IPS-20b (cell line): Measurements from ENCODE around the gene SNAP47.

ENCODE experiments used
- H3K27ac ChIP-seq: one replicate; pipeline ENCODE4 v1.5.1; 2013; ENCODE audit warnings: low read length
- H3K27me3 ChIP-seq: 2 replicates; pipeline ENCODE4 v1.6.1; 2013; ENCODE audit warnings: mild to moderate bottlenecking, low read length, inconsistent platforms; ENCODE audit not compliant: insufficient read depth
- H3K36me3 ChIP-seq: 2 replicates; pipeline ENCODE4 v1.6.1; 2013; ENCODE audit warnings: low read depth, mild to moderate bottlenecking, inconsistent platforms, low read length, moderate library complexity; ENCODE audit not compliant: insufficient read depth
- H3K4me1 ChIP-seq: 2 replicates; pipeline ENCODE4 v1.6.1; 2013; ENCODE audit warnings: mild to moderate bottlenecking, control low read depth, inconsistent platforms, low read length, moderate library complexity; ENCODE audit not compliant: insufficient read depth
- H3K4me3 ChIP-seq: 2 replicates; pipeline ENCODE4 v1.5.1; 2013; ENCODE audit warnings: mild to moderate bottlenecking, low read length, inconsistent platforms
- H3K9ac ChIP-seq: 2 replicates; pipeline ENCODE4 v1.6.1; 2013; ENCODE audit warnings: low read depth, mild to moderate bottlenecking, inconsistent platforms, low read length, moderate library complexity
- H3K9me3 ChIP-seq: 2 replicates; pipeline ENCODE4 v1.6.1; 2013; ENCODE audit warnings: mild to moderate bottlenecking, low read depth, low read length, inconsistent platforms; ENCODE audit not compliant: insufficient read depth

The SNAP47 gene

DNA sequence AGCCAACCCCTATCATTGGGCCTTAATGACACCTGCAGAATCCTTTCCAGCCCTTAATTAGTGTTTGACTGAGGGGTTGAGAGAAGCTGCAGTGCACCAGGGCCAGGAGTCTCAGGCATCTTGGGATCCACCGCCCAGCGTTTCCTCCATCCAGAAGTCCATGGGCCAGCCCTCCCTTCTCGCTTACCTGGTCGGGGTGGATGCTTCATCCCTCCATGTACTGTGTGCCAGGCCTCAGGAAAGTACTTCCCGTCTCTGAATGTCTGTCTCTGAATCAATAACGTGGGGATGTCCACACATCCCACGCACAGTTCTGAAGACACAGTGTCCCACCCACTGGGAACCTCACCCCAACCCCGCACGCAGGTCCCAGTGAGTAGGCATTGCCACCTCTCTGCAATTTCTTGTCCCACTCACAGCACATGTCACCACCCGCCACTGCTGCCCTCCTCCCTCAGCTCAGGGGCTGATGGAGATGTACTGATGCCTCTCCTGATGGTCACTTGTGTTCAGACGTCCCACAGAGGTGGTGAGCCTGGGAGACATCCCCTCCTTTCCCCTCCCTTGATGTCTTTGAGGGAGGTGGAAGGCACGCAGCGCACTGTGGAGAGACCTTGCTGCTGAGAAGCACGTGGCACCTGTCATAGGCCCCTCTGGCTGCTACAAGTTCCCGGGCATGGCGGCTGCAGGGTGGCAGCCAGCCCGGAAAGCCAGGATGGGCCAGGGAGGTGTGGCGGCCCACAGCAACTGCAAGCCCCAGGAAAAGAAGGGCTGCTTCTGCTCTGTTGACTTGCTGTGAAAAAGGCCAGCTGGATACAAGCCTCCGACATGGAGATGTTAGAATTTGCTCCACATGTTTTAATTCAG, 50.8 kb downstream of the SNAP47 start:
- Histone ChIP-seq H3K9ac (no peak overlapping the region), H3K4me1 (no peaks in the 10 kb centered on the region), H3K4me3 (no peak overlapping the region), H3K27ac (no peak overlapping the region), H3K9me3 (no peaks in the 10 kb centered on the region), H3K36me3 (no peaks in the 10 kb centered on the region; the same call in 1 of the 2 replicates), H3K27me3 (peaks cover 45% of the 10 kb centered on the region)

DNA sequence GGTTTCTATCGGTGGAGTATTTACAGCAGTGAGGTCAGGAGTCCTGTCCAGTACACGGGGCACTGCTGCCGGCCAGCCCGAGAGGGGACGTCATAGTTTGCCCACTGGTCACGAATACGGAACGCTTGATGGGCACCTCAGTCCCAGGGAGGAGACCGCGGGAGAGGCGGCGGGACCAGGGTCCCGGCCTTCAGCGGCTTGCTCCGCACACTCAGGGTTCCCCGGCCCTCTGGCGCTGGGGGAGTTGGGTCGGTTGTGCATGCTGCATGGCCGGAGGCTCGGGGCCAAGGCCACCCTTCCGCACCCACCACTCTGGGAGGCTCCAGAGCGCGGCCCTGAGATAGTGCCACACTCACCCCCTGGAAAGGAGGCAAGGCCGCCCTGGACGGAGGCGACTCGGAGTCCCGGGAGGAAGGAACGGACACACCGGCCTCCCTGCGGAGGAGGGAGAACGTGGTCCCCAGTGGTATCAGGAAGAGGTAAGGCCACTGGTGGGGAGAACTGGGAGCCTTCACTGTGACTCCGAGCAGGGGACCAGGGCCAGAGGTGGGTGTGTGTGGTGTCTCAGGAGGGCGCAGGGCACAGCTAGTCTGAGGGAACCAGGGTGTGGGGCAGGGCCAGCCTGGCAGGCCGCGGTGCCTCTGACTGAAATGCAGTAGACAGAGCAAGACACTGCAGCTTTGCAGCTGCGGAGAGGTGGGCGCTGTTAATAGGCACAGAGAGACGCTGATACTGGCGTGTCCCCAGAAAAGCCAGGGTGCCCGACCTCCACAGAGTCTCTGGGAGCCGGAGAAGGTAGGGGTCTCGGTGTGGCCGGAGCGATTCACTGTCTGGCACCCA, 51.7 kb downstream of the SNAP47 start:
- H3K36me3 ChIP-seq: no peaks in the 10 kb centered on the region; the same call in 1 of the 2 replicates
- no peaks in the 10 kb centered on the region for H3K4me1 ChIP-seq
- peak overlapping the region; percentile 85 for H3K4me3 ChIP-seq
- H3K27me3 ChIP-seq: peaks cover 45% of the 10 kb centered on the region
- H3K27ac ChIP-seq: no peak overlapping the region
- H3K9ac ChIP-seq: peak overlapping the region; percentile 64; the same call in 1 of the 2 replicates
- no peaks in the 10 kb centered on the region for H3K9me3 ChIP-seq

- Histone ChIP-seq H3K27ac (no peak overlapping the region), H3K9me3 (no peaks in the 10 kb centered on the region), H3K27me3 (peaks cover 45% of the 10 kb centered on the region), H3K36me3 (no peaks in the 10 kb centered on the region), H3K4me3 (peak overlapping the region; percentile 85), H3K4me1 (no peaks in the 10 kb centered on the region), H3K9ac (peak overlapping the region; percentile 64; the same call in 1 of the 2 replicates)
These were observed 52.5 kb downstream of the SNAP47 start for GRCh38 chr1:227787513-227788270.

- Histone ChIP-seq H3K9me3 (no peaks in the 10 kb centered on the region), H3K4me3 (peak overlapping the region; percentile 74), H3K9ac (peak overlapping the region; percentile 51; the same call in 1 of the 2 replicates), H3K36me3 (no peaks in the 10 kb centered on the region), H3K27ac (no peak overlapping the region), H3K4me1 (no peaks in the 10 kb centered on the region), H3K27me3 (peaks cover 45% of the 10 kb centered on the region)
These were observed 53.2 kb downstream of the SNAP47 start for GRCh38 chr1:227788271-227789083.

GRCh38 chr1:227789084-227790033, 54.1 kb downstream of the SNAP47 start:
- Histone ChIP-seq H3K4me3 (peak overlapping the region; percentile 74), H3K9ac (peak overlapping the region; percentile 51; the same call in 1 of the 2 replicates), H3K27ac (no peak overlapping the region), H3K36me3 (no peaks in the 10 kb centered on the region), H3K27me3 (peaks cover 45% of the 10 kb centered on the region), H3K4me1 (no peaks in the 10 kb centered on the region; the same call in 1 of the 2 replicates), H3K9me3 (no peaks in the 10 kb centered on the region)

DNA sequence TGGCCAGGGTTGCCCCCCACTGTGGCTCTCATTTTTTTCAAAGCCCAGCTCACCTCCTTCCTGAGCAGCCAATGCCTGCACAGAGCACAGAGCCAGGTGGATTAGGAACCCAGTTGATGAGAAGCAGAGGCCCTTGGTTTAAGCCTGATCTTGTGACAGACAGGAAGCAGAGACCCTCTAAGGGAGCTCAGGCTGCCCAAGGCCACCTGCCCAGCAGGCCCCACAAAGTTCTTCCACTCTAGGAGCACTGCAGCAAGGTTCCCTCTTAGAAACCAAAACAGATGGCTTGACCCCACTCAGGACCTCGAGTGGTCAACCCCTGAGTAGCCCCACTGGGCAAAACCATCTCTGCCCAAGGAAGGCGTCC, 54.8 kb downstream of the SNAP47 start:
- H3K9ac ChIP-seq: no peak overlapping the region

GRCh38 chr1:227790868-227791267, 55.6 kb downstream of the SNAP47 start:
- Histone ChIP-seq H3K36me3 (no peaks in the 10 kb centered on the region), H3K4me3 (no peak overlapping the region), H3K27ac (no peak overlapping the region), H3K4me1 (no peaks in the 10 kb centered on the region; the same call in 1 of the 2 replicates), H3K9ac (no peak overlapping the region), H3K27me3 (peaks cover 40% of the 10 kb centered on the region), H3K9me3 (no peaks in the 10 kb centered on the region)

More for the DNA sequence above, 54.8 kb downstream of the SNAP47 start:
- H3K27me3 ChIP-seq: peaks cover 45% of the 10 kb centered on the region
- H3K9me3 ChIP-seq: no peaks in the 10 kb centered on the region
- no peak overlapping the region for H3K4me3 ChIP-seq
- H3K4me1 ChIP-seq: no peaks in the 10 kb centered on the region; the same call in 1 of the 2 replicates
- no peak overlapping the region for H3K27ac ChIP-seq
- no peaks in the 10 kb centered on the region for H3K36me3 ChIP-seq

DNA sequence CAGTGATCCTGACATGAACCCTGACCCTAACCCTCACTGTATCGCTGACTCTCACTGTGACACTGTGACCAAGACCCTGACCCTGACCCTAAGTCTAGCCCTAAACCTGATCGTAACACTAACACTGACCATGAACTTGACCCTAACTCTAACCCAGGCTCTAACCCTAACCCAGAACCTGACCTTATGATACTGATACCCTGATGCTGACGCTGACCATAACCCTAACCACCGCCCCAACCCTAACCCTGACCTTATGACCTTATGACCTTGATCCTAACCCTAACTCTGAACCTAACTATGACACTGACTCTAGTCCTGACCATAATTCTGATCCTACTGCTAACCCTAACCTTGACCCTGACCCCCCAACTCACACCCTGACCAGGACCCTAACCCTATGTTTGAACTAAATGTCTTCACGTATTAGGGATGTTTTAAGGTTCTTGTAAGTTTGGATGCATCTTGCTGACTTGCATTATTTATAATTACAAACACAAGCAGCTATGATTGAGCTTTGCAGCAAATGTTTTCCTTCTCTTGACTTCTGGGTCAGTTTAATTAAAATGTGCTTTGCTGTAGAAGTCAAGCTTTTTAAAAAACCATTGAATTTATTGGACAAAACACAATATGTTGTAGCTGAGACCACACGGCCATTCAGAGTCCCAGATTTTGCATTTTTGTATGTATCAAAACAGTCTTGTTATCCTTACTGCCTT, 56.3 kb downstream of the SNAP47 start:
- H3K36me3 ChIP-seq: no peaks in the 10 kb centered on the region
- H3K4me1 ChIP-seq: no peaks in the 10 kb centered on the region; the same call in 1 of the 2 replicates
- H3K9me3 ChIP-seq: no peaks in the 10 kb centered on the region
- no peak overlapping the region for H3K27ac ChIP-seq
- H3K9ac ChIP-seq: no peak overlapping the region
- peaks cover 33% of the 10 kb centered on the region for H3K27me3 ChIP-seq
- H3K4me3 ChIP-seq: no peak overlapping the region

- Histone ChIP-seq H3K9me3 (no peaks in the 10 kb centered on the region), H3K9ac (no peak overlapping the region), H3K36me3 (no peaks in the 10 kb centered on the region), H3K27me3 (peaks cover 24% of the 10 kb centered on the region), H3K27ac (no peak overlapping the region), H3K4me1 (no peaks in the 10 kb centered on the region; the same call in 1 of the 2 replicates), H3K4me3 (no peak overlapping the region)
These were observed 57.2 kb downstream of the SNAP47 start for GRCh38 chr1:227792216-227793078.
